A549 (cell line): Measurements from ENCODE around the gene SLC37A2. TPM values are rescaled to one million over a fixed set of nuclear protein-coding genes. Genes with fewer than 3 reads are reported as not detected.

Source experiments
- ATAC-seq, 2 experiments: fragments of 200-7000 bp in 1 of 2; fragments of >200 bp in 1 of 2; cut with Nextera tagmentation in 1 of 2; cut with Tn5 transposase in 1 of 2; 3 replicates each; pipeline versions ENCODE4 v1.8.0 to v1.9.1; 2018 to 2020; ENCODE audit warnings: mild to moderate bottlenecking in 1 of 2, moderate library complexity in 1 of 2
- CTCF ChIA-PET: fragments of 300-600 bp; sonication (Branson Sonifier 250); formaldehyde crosslinking; extraction: SDS; loops from one replicate; lab custom pipeline; 2021; ENCODE audit warnings: antibody characterized with exemption, inconsistent platforms; lab: Yijun Ruan, JAX
- POLR2A ChIA-PET: fragments of 350-600 bp; formaldehyde crosslinking; extraction: SDS; loops from one replicate; lab custom pipeline; 2021; ENCODE audit warnings: antibody characterized with exemption, inconsistent platforms; lab: Yijun Ruan, JAX
- DNase-seq, 2 experiments: peaks; one replicate each; pipeline versions ENCODE4 v3.0.0 to v3.0.0-alpha.2; 2011 to 2016; ENCODE audit warnings: low read depth in 1 of 2, low spot score in 1 of 2
- FAIRE-seq: peaks from 2 replicates; lab custom pipeline; 2011; peaks lifted over from hg19 to GRCh38; lab: Jason Lieb, UNC
- H3K27ac ChIP-seq, 2 experiments: fragments of >200 bp; sonication (Bioruptor Twin); formaldehyde crosslinking; 3 replicates each; pipeline ENCODE4 v1.5.1; 2016 to 2017
- H3K4me1 ChIP-seq: fragments of >200 bp; sonication (Bioruptor Twin); formaldehyde crosslinking; 3 replicates; pipeline ENCODE4 v1.6.1; 2016
- H3K4me2 ChIP-seq: fragments of >200 bp; sonication (Bioruptor Twin); formaldehyde crosslinking; 3 replicates; pipeline ENCODE4 v1.6.1; 2016
- H3K4me3 ChIP-seq: fragments of >200 bp; sonication (Bioruptor Twin); formaldehyde crosslinking; 3 replicates; pipeline ENCODE4 v1.5.1; 2016
- H3K9me3 ChIP-seq: fragments of >200 bp; sonication (Bioruptor Twin); formaldehyde crosslinking; 3 replicates; pipeline ENCODE4 v1.6.1; 2016
- BCL3 ChIP-seq: fragments of >200 bp; sonication (Bioruptor Twin); formaldehyde crosslinking; IDR thresholded peaks from 3 replicates; pipeline ENCODE4 v1.6.1; 2016
- BHLHE40 ChIP-seq: IDR thresholded peaks from 2 replicates; pipeline ENCODE4 v1.6.1; 2012; ENCODE audit warnings: low read depth, low read length, inconsistent platforms
- CBX2 ChIP-seq: fragments of 200-600 bp; sonication (generic); IDR thresholded peaks from 2 replicates; pipeline ENCODE4 v1.6.1; 2016; ENCODE audit warnings: low read depth, mild to moderate bottlenecking, borderline replicate concordance
- CEBPB ChIP-seq, 2 experiments: fragments of >200 bp in 1 of 2; sonication (Bioruptor Twin) in 1 of 2; formaldehyde crosslinking in 1 of 2; IDR thresholded peaks; 2 replicates each; pipeline ENCODE4 v1.6.1; 2012 to 2016
- EP300 ChIP-seq, 2 experiments: fragments of >200 bp; sonication (Bioruptor Twin); formaldehyde crosslinking; IDR thresholded peaks; 2 replicates in 1 of 2; 3 replicates in 1 of 2; pipeline ENCODE4 v1.6.1; 2016 to 2017
- ESRRA ChIP-seq: fragments of 150-350 bp; IDR thresholded peaks from 2 replicates; pipeline ENCODE4 v1.6.1; 2014; ENCODE audit warnings: mild to moderate bottlenecking, low read length, borderline replicate concordance
- FOSB ChIP-seq: fragments of 250-450 bp; sonication (Bioruptor Pico); IDR thresholded peaks from 2 replicates; pipeline ENCODE4 v1.5.0; 2020; ENCODE audit warnings: mild to moderate bottlenecking, moderate library complexity
- HDAC2 ChIP-seq: fragments of 200-600 bp; sonication (generic); IDR thresholded peaks from 2 replicates; pipeline ENCODE4 v1.6.1; 2016
- HES2 ChIP-seq: fragments of >200 bp; sonication (Bioruptor Twin); formaldehyde crosslinking; IDR thresholded peaks from 2 replicates; pipeline ENCODE4 v1.6.1; 2016
- HEYL ChIP-seq: fragments of 250-450 bp; sonication (Bioruptor Pico); IDR thresholded peaks from 2 replicates; pipeline ENCODE4 v1.8.0; 2021; ENCODE audit warnings: mild to moderate bottlenecking, moderate library complexity
- HOXA7 ChIP-seq: fragments of 250-450 bp; sonication (Bioruptor Pico); IDR thresholded peaks from 2 replicates; pipeline ENCODE4 v1.5.0; 2020; ENCODE audit warnings: mild to moderate bottlenecking, moderate library complexity
- JUNB ChIP-seq: fragments of >200 bp; sonication (Bioruptor Twin); formaldehyde crosslinking; IDR thresholded peaks from 2 replicates; pipeline ENCODE4 v1.6.1; 2016
- KDM1A ChIP-seq: fragments of 200-600 bp; sonication (generic); IDR thresholded peaks from 2 replicates; pipeline ENCODE4 v1.6.1; 2016; ENCODE audit warnings: low read depth, mild to moderate bottlenecking
- MAZ ChIP-seq: fragments of 150-350 bp; IDR thresholded peaks from 2 replicates; pipeline ENCODE4 v1.6.1; 2014; ENCODE audit warnings: antibody characterized with exemption, low read depth, low read length, borderline replicate concordance
- NFE2L2 ChIP-seq: fragments of 150-350 bp; conservative IDR thresholded peaks from 2 replicates; pipeline ENCODE4 v1.6.1; 2014; ENCODE audit warnings: low read length
- PBX3 ChIP-seq: IDR thresholded peaks from 2 replicates; pipeline ENCODE4 v1.6.1; 2012
- PHF8 ChIP-seq: fragments of 200-600 bp; sonication (generic); IDR thresholded peaks from 2 replicates; pipeline ENCODE4 v1.6.1; 2016; ENCODE audit warnings: low read depth, mild to moderate bottlenecking, antibody characterized with exemption, moderate library complexity, borderline replicate concordance
- POLR2A ChIP-seq: IDR thresholded peaks from 2 replicates; pipeline ENCODE4 v1.6.1; 2012; ENCODE audit warnings: mild to moderate bottlenecking, low read length
- POLR2AphosphoS2 ChIP-seq: conservative IDR thresholded peaks from 2 replicates; pipeline ENCODE4 v1.6.1; 2012; ENCODE audit warnings: low read length, improper control_type of control experiment, inconsistent platforms
- RAD21 ChIP-seq, 2 experiments: fragments of >200 bp in 1 of 2; sonication (Bioruptor Twin) in 1 of 2; formaldehyde crosslinking in 1 of 2; IDR thresholded peaks in 1 of 2; conservative IDR thresholded peaks in 1 of 2; 2 replicates in 1 of 2; 3 replicates in 1 of 2; pipeline ENCODE4 v1.6.1; 2012 to 2018; ENCODE audit warnings: inconsistent platforms in 1 of 2
- SMC3 ChIP-seq: fragments of >200 bp; sonication (Bioruptor Twin); formaldehyde crosslinking; IDR thresholded peaks from 3 replicates; pipeline ENCODE4 v1.6.1; 2018; ENCODE audit warnings: inconsistent platforms
- SREBF2 ChIP-seq: fragments of 450-650 bp; IDR thresholded peaks from 2 replicates; pipeline ENCODE4 v1.6.1; 2014; ENCODE audit warnings: mild to moderate bottlenecking, moderate library complexity
- TFCP2L1 ChIP-seq: fragments of 250-450 bp; sonication (Bioruptor Pico); IDR thresholded peaks from 2 replicates; pipeline ENCODE4 v1.5.0; 2021; ENCODE audit warnings: mild to moderate bottlenecking
- TP53 ChIP-seq: fragments of 250-450 bp; sonication (Bioruptor Pico); IDR thresholded peaks from 2 replicates; pipeline ENCODE4 v1.5.0; 2021; ENCODE audit warnings: mild to moderate bottlenecking, moderate library complexity
- ZC3H11A ChIP-seq: fragments of 450-650 bp; IDR thresholded peaks from 2 replicates; pipeline ENCODE4 v1.6.1; 2014; ENCODE audit warnings: antibody characterized with exemption, mild to moderate bottlenecking
- ZFP36 ChIP-seq: fragments of 450-650 bp; IDR thresholded peaks from 2 replicates; pipeline ENCODE4 v1.6.1; 2014; ENCODE audit warnings: borderline replicate concordance; ENCODE audit not compliant: partially characterized antibody
- ZNF302 ChIP-seq: fragments of 250-450 bp; sonication (Bioruptor Pico); IDR thresholded peaks from 2 replicates; pipeline ENCODE4 v1.9.0; 2021; ENCODE audit warnings: inconsistent platforms, mild to moderate bottlenecking, moderate library complexity
- ZSCAN20 ChIP-seq: fragments of 250-450 bp; sonication (Bioruptor Pico); IDR thresholded peaks from 2 replicates; pipeline ENCODE4 v1.8.0; 2022; ENCODE audit warnings: mild to moderate bottlenecking, moderate library complexity
- WGBS: methylation state at CpG from one replicate; pipeline ENCODE4 v1.1.6; 2017; ENCODE audit errors: missing lambda C conversion rate; 5-methylcytosine and 5-hydroxymethylcytosine counted together
- polyA plus RNA-seq, 4 experiments: library from polyadenylated mRNA; depleted of rRNA in 3 of 4; stranded (reverse); fragments of >200 nt; fragmentation: RNase III in 1 of 4; extraction: RNeasy Plus Mini Kit Qiagen cat#74134 plus additional on column Dnase treatment in 1 of 4; gene quantifications; 2 replicates in 3 of 4; 3 replicates in 1 of 4; pipeline ENCODE4 v1.2.3, GENCODE V29; 2011 to 2017
- TF ChIP-seq, protein P1 (sequence below): IDR thresholded peaks from 2 replicates; pipeline ENCODE4 v1.6.1; 2012; ENCODE audit warnings: low read depth, borderline replicate concordance
- TF ChIP-seq, protein P2 (sequence below): fragments of 200-600 bp; sonication (generic); IDR thresholded peaks from 2 replicates; pipeline ENCODE4 v1.6.1; 2016; ENCODE audit warnings: antibody characterized with exemption, mild to moderate bottlenecking, moderate library complexity
- TF ChIP-seq, protein P3 (sequence below): IDR thresholded peaks from 2 replicates; pipeline ENCODE4 v1.6.1; 2012

The SLC37A2 gene
- polyA plus RNA-seq, 2 of the 4 experiments (the other 2 are of a cell fraction), result 0.13 to 0.14 TPM

GRCh38 chr11:125061281-125061680, 1.8 kb upstream of the SLC37A2 start:
- DNase-seq, result no peak
- H3K4me1 ChIP-seq, result no peaks in the 10 kb centered on the region
- POLR2A ChIA-PET, result no interaction called here
- no peaks in the 10 kb centered on the region for H3K9me3 ChIP-seq
- 59% methylated on average over 3 of the region's 4 CpGs for WGBS
- H3K27ac ChIP-seq, result no peak overlapping the region
- CTCF ChIA-PET, result interaction anchor here (0.9 to 1.3 kb wide), 2 partner anchors 20 to 30 kb away, joined by 3 to 4 read pairs; no protein-coding TSS in a partner anchor
- H3K4me2 ChIP-seq, result no peak overlapping the region
- FAIRE-seq, result no peak
- H3K4me3 ChIP-seq, result no peak overlapping the region
- no peak for TF ChIP-seq POLR2AphosphoS2
- TF ChIP-seq, protein P1, sequence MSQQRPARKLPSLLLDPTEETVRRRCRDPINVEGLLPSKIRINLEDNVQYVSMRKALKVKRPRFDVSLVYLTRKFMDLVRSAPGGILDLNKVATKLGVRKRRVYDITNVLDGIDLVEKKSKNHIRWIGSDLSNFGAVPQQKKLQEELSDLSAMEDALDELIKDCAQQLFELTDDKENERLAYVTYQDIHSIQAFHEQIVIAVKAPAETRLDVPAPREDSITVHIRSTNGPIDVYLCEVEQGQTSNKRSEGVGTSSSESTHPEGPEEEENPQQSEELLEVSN, result no peak
- no peak for TF ChIP-seq HEYL
- no peak for TF ChIP-seq ZNF302 (CRISPR knock-in tag)
- TF ChIP-seq, protein P2, sequence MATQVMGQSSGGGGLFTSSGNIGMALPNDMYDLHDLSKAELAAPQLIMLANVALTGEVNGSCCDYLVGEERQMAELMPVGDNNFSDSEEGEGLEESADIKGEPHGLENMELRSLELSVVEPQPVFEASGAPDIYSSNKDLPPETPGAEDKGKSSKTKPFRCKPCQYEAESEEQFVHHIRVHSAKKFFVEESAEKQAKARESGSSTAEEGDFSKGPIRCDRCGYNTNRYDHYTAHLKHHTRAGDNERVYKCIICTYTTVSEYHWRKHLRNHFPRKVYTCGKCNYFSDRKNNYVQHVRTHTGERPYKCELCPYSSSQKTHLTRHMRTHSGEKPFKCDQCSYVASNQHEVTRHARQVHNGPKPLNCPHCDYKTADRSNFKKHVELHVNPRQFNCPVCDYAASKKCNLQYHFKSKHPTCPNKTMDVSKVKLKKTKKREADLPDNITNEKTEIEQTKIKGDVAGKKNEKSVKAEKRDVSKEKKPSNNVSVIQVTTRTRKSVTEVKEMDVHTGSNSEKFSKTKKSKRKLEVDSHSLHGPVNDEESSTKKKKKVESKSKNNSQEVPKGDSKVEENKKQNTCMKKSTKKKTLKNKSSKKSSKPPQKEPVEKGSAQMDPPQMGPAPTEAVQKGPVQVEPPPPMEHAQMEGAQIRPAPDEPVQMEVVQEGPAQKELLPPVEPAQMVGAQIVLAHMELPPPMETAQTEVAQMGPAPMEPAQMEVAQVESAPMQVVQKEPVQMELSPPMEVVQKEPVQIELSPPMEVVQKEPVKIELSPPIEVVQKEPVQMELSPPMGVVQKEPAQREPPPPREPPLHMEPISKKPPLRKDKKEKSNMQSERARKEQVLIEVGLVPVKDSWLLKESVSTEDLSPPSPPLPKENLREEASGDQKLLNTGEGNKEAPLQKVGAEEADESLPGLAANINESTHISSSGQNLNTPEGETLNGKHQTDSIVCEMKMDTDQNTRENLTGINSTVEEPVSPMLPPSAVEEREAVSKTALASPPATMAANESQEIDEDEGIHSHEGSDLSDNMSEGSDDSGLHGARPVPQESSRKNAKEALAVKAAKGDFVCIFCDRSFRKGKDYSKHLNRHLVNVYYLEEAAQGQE, result no peak
- no peak for TF ChIP-seq POLR2A
- TF ChIP-seq SMC3, result no peak
- no peak for TF ChIP-seq ZFP36
- TF ChIP-seq ESRRA, result no peak
- TF ChIP-seq KDM1A, result no peak
- no peak for TF ChIP-seq PHF8
- TF ChIP-seq SREBF2, result no peak
- no peak for TF ChIP-seq ZC3H11A
- TF ChIP-seq CEBPB (IDR thresholded peaks at IDR 0.05), result no peak
- TF ChIP-seq NFE2L2, result no peak
- no peak for TF ChIP-seq TFCP2L1 (CRISPR knock-in tag)
- TF ChIP-seq TP53, result no peak
- TF ChIP-seq RAD21 (conservative IDR thresholded peaks at IDR 0.05 in 1 of 2, IDR thresholded peaks at IDR 0.05 in 1 of 2), result no peak
- TF ChIP-seq JUNB, result no peak
- TF ChIP-seq, protein P3, sequence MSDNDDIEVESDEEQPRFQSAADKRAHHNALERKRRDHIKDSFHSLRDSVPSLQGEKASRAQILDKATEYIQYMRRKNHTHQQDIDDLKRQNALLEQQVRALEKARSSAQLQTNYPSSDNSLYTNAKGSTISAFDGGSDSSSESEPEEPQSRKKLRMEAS, result no peak
- no peak for ATAC-seq

- CTCF ChIA-PET, result interaction anchor here (0.7 kb wide), 1 partner anchor 19 kb away, joined by 4 read pairs; no protein-coding TSS in a partner anchor
- Histone ChIP-seq H3K4me3 (peak overlapping the region; percentile 59), H3K4me2 (peak overlapping the region; percentile 90), H3K27ac (peak overlapping the region in 1 of 2 experiments; percentile 72; a peak in 3 of 6 replicates)
- POLR2A ChIA-PET, result no interaction called here
- no peak for DNase-seq
- TF ChIP-seq HDAC2 (no peak), EP300 (IDR thresholded peaks at IDR 0.05) (no peak), FOSB (CRISPR knock-in tag) (no peak), HOXA7 (CRISPR knock-in tag) (no peak), CBX2 (no peak), MAZ (no peak), BCL3 (no peak), BHLHE40 (no peak), HES2 (no peak), ZSCAN20 (CRISPR knock-in tag) (no peak), PHF8 (no peak), SREBF2 (no peak), ZNF302 (CRISPR knock-in tag) (no peak), PBX3 (no peak), KDM1A (no peak)
- TF ChIP-seq, all 56 proteins: peak for 0
- Histone ChIP-seq H3K9me3 (no peaks in the 10 kb centered on the region), H3K4me1 (no peaks in the 10 kb centered on the region)
- FAIRE-seq, result no peak
- 80% methylated on average over 14 of the region's 19 CpGs for WGBS
- peak in 1 of 2 experiments; percentile 32; a peak in 3 of 6 replicates for ATAC-seq
Observed at GRCh38 chr11:125062218-125062930, 731 bp upstream of the SLC37A2 start.
